Suprapubic skin (tissue), 4 donors: ENCODE data around the gene PNMA6A.

Experiments
- CTCF ChIP-seq, 2 donors: fragments of 200-600 bp in 1 of 2; fragments of 450-650 bp in 1 of 2; sonication (generic) in 1 of 2; IDR thresholded peaks; one replicate each; pipeline ENCODE4 v1.5.1; 2016 to 2019; ENCODE audit warnings: antibody characterized with exemption in 2 of 2, mild to moderate bottlenecking in 1 of 2, moderate library complexity in 1 of 2
- EP300 ChIP-seq: sonication (generic); formaldehyde crosslinking; IDR thresholded peaks from one replicate; pipeline ENCODE4 v1.6.1; 2017; ENCODE audit warnings: antibody characterized with exemption
- POLR2A ChIP-seq, 2 donors: fragments of 450-650 bp; IDR thresholded peaks; one replicate each; pipeline ENCODE4 v1.6.1; 2017; ENCODE audit warnings: antibody characterized with exemption in 2 of 2, mild to moderate bottlenecking in 2 of 2, moderate library complexity in 2 of 2
- POLR2AphosphoS5 ChIP-seq, 3 donors: sonication (generic); formaldehyde crosslinking; IDR thresholded peaks; one replicate each; pipeline ENCODE4 v1.6.1; 2017; ENCODE audit warnings: antibody characterized with exemption in 3 of 3

- TF ChIP-seq CTCF (IDR thresholded peaks at IDR 0.05) (no peak), POLR2AphosphoS5 (IDR thresholded peaks at IDR 0.05) (no peak), POLR2A (IDR thresholded peaks at IDR 0.05) (no peak), EP300 (no peak)
Observed at GRCh38 chrX:153064061-153064460, 8.2 kb upstream of the PNMA6A start.
